PC-3 (cell line): ENCODE results near the gene GSTM2. TPM values are rescaled to one million over a fixed set of nuclear protein-coding genes. Genes with fewer than 3 reads are reported as not detected.

ENCODE experiments used
- ATAC-seq: fragments of 200-7000 bp; cut with Tn5 transposase; 2 replicates; pipeline ENCODE4 v1.9.1; 2020; ENCODE audit warnings: mild to moderate bottlenecking, moderate library complexity
- BruUV-seq: library from RNA; stranded (reverse); fragments of 400-500 nt; replicated peaks from 2 replicates; lab custom pipeline; 2021; lab: Mats Ljungman, UMichigan
- CTCF ChIA-PET: fragments of 300-600 bp; sonication (Branson Sonifier 250); formaldehyde crosslinking; loops from one replicate; lab custom pipeline; 2022; ENCODE audit warnings: antibody characterized with exemption; lab: Charles Lee
- POLR2A ChIA-PET: fragments of 300-600 bp; sonication (Branson Sonifier 250); formaldehyde crosslinking; loops from one replicate; lab custom pipeline; 2022; ENCODE audit warnings: antibody characterized with exemption; ENCODE audit not compliant: unreplicated experiment; lab: Charles Lee
- DNase-seq: peaks from one replicate; pipeline ENCODE4 v3.0.0-alpha.2; 2015
- H2AFZ ChIP-seq: fragments of 300-600 bp; sonication (generic); 2 replicates; pipeline ENCODE4 v1.6.0; 2016; ENCODE audit warnings: antibody characterized with exemption, low read length
- H3F3A ChIP-seq: fragments of 300-600 bp; sonication (generic); one replicate; pipeline ENCODE4 v1.6.0; 2017; ENCODE audit warnings: antibody characterized with exemption, low read length, control low read depth, mild to moderate bottlenecking; ENCODE audit not compliant: unreplicated experiment
- H3K27ac ChIP-seq: fragments of 300-600 bp; sonication (generic); 2 replicates; pipeline ENCODE4 v1.5.1; 2016; ENCODE audit warnings: mild to moderate bottlenecking, low read length
- H3K27me3 ChIP-seq: fragments of 300-600 bp; sonication (generic); 2 replicates; pipeline ENCODE4 v1.6.1; 2016; ENCODE audit warnings: low read length, mixed read lengths
- H3K36me3 ChIP-seq: fragments of 300-600 bp; sonication (generic); 2 replicates; pipeline ENCODE4 v1.6.1; 2016; ENCODE audit warnings: low read depth, mixed run types, low read length, mixed read lengths
- H3K4me1 ChIP-seq: fragments of 300-600 bp; sonication (generic); 2 replicates; pipeline ENCODE4 v1.5.1; 2016; ENCODE audit warnings: low read length; ENCODE audit not compliant: insufficient read depth
- H3K4me2 ChIP-seq: fragments of 300-600 bp; sonication (generic); 2 replicates; pipeline ENCODE4 v1.6.0; 2016; ENCODE audit warnings: low read length
- H3K4me3 ChIP-seq: fragments of 300-600 bp; sonication (generic); 2 replicates; pipeline ENCODE4 v1.5.1; 2016; ENCODE audit warnings: mild to moderate bottlenecking, low read length, mixed read lengths
- H3K79me2 ChIP-seq: fragments of 300-600 bp; sonication (generic); 2 replicates; pipeline ENCODE4 v1.6.1; 2017; ENCODE audit warnings: low read length, mixed read lengths
- H3K9ac ChIP-seq: fragments of 300-600 bp; sonication (generic); 2 replicates; pipeline ENCODE4 v1.6.0; 2016; ENCODE audit warnings: mild to moderate bottlenecking, low read length
- H3K9me2 ChIP-seq: fragments of 300-600 bp; sonication (generic); replicated peaks from 2 replicates; pipeline ENCODE4 v1.6.1; 2016; ENCODE audit warnings: mixed run types, low read length, mixed read lengths
- H3K9me3 ChIP-seq: fragments of 300-600 bp; sonication (generic); 2 replicates; pipeline ENCODE4 v1.6.1; 2016; ENCODE audit warnings: low read length, mixed read lengths
- H4K20me1 ChIP-seq: fragments of 300-600 bp; sonication (generic); 2 replicates; pipeline ENCODE4 v1.6.1; 2016; ENCODE audit warnings: low read length, mixed read lengths
- CTCF ChIP-seq: fragments of 300-600 bp; sonication (generic); conservative IDR thresholded peaks from 2 replicates; pipeline ENCODE4 v1.5.1; 2017; ENCODE audit warnings: antibody characterized with exemption, low read depth, mild to moderate bottlenecking, low read length
- EZH2 ChIP-seq: fragments of 300-600 bp; sonication (generic); IDR thresholded peaks from one replicate; pipeline ENCODE4 v1.6.1; 2017; ENCODE audit warnings: antibody characterized with exemption, mild to moderate bottlenecking, low read length; ENCODE audit not compliant: unreplicated experiment
- EZH2phosphoT487 ChIP-seq: fragments of 300-600 bp; sonication (generic); IDR thresholded peaks from 2 replicates; pipeline ENCODE4 v1.6.1; 2018; ENCODE audit warnings: mild to moderate bottlenecking, antibody characterized with exemption, low read length, borderline replicate concordance
- intact Hi-C: fragments of 100-400 bp; cut with micrococcal nuclease; formaldehyde crosslinking; loops from 2 replicates; pipeline ENCODE4 v1.9.0; 2023
- total RNA-seq: library from RNA; depleted of rRNA; stranded (reverse); fragments of >200 nt; gene quantifications from 2 replicates; pipeline ENCODE4 v1.2.3, GENCODE V29; 2014

GSTM2 gene
- total RNA-seq, 1 experiment from 2014 or later, result 38.6 TPM

GRCh38 chr1:109624201-109625010 lies 43.5 kb upstream of the GSTM2 start:
- Histone ChIP-seq H3K4me2 (no peak overlapping the region), H2AFZ (no peak overlapping the region), H3K79me2 (peaks cover 52% of the 10 kb centered on the region), H3K27me3 (no peaks in the 10 kb centered on the region), H3K36me3 (peaks cover 13% of the 10 kb centered on the region), H3K9me2 (no peaks in the 10 kb centered on the region), H3K4me1 (peaks cover 11% of the 10 kb centered on the region), H3F3A (no peaks in the 10 kb centered on the region), H3K4me3 (no peak overlapping the region), H3K9ac (no peak overlapping the region), H3K9me3 (no peaks in the 10 kb centered on the region), H3K27ac (no peak overlapping the region), H4K20me1 (peaks cover 9% of the 10 kb centered on the region)
- DNase-seq (no peak), ATAC-seq (no peak)
- BruUV-seq, result no TSS peak
- ChIA-PET CTCF (no interaction called here), POLR2A (no interaction called here)
- intact Hi-C loops, result no loop called here
- TF ChIP-seq CTCF (no peak), EZH2phosphoT487 (no peak), EZH2 (no peak)

GRCh38 chr1:109625176-109625575 lies 42.7 kb upstream of the GSTM2 start:
- H3K27me3 ChIP-seq, result no peaks in the 10 kb centered on the region
- H3K79me2 ChIP-seq, result peaks cover 46% of the 10 kb centered on the region
- H2AFZ ChIP-seq, result no peak overlapping the region
- peaks cover 9% of the 10 kb centered on the region for H4K20me1 ChIP-seq
- no peaks in the 10 kb centered on the region for H3K9me2 ChIP-seq
- no peak for ATAC-seq
- H3K9ac ChIP-seq, result no peak overlapping the region
- intact Hi-C loops, result no loop called here
- no peaks in the 10 kb centered on the region for H3K9me3 ChIP-seq
- POLR2A ChIA-PET, result no interaction called here
- H3K4me3 ChIP-seq, result no peak overlapping the region
- no peak for TF ChIP-seq EZH2phosphoT487
- no peak for TF ChIP-seq EZH2
- no peak for TF ChIP-seq CTCF
- no peak overlapping the region for H3K4me2 ChIP-seq
- DNase-seq, result no peak
- H3K36me3 ChIP-seq, result peaks cover 19% of the 10 kb centered on the region
- H3K27ac ChIP-seq, result no peak overlapping the region
- peaks cover 9% of the 10 kb centered on the region for H3K4me1 ChIP-seq
- H3F3A ChIP-seq, result no peaks in the 10 kb centered on the region
- no TSS peak for BruUV-seq
- CTCF ChIA-PET, result no interaction called here
